Liver (tissue), 9 donors: ENCODE data around the gene EMP2. TPM values are rescaled to one million over a fixed set of nuclear protein-coding genes. Genes with fewer than 3 reads are reported as not detected.
A peak's percentile ranks its signal among the peaks of the same experiment; 100 is the strongest.

ENCODE experiments used
- DNase-seq: peaks from one replicate; pipeline ENCODE4 v3.0.0-alpha.2; 2017; ENCODE audit warnings: low spot score
- H3K27ac ChIP-seq, 2 donors: one replicate each; pipeline ENCODE4 v1.7.0; 2013; ENCODE audit warnings: inconsistent platforms in 2 of 2, low read length in 2 of 2, control low read depth in 1 of 2, low read depth in 1 of 2, mild to moderate bottlenecking in 1 of 2
- H3K27me3 ChIP-seq, 4 donors: one replicate each; pipeline versions ENCODE4 v1.6.1 to v1.7.0; 2013; ENCODE audit warnings: low read length in 3 of 4, inconsistent platforms in 1 of 4, mild to moderate bottlenecking in 1 of 4, moderate library complexity in 1 of 4; ENCODE audit not compliant: control insufficient read depth in 4 of 4, insufficient read depth in 4 of 4
- H3K36me3 ChIP-seq, 4 donors: one replicate each; pipeline versions ENCODE4 v1.6.1 to v1.7.0; 2013; ENCODE audit warnings: low read length in 3 of 4, mild to moderate bottlenecking in 3 of 4, low read depth in 1 of 4, moderate library complexity in 1 of 4; ENCODE audit not compliant: control insufficient read depth in 4 of 4, insufficient read depth in 3 of 4
- H3K4me1 ChIP-seq, 4 donors: one replicate each; pipeline versions ENCODE4 v1.6.1 to v1.7.0; 2013; ENCODE audit warnings: low read length in 3 of 4, mild to moderate bottlenecking in 3 of 4, moderate library complexity in 1 of 4; ENCODE audit not compliant: control insufficient read depth in 4 of 4, insufficient read depth in 4 of 4
- H3K4me3 ChIP-seq, 3 donors: one replicate each; pipeline versions ENCODE4 v1.6.1 to v1.7.0; 2013; ENCODE audit warnings: low read length in 3 of 3, control low read depth in 1 of 3, low read depth in 1 of 3, mild to moderate bottlenecking in 1 of 3
- H3K9ac ChIP-seq, 2 donors: one replicate each; pipeline ENCODE4 v1.7.0; 2013; ENCODE audit warnings: low read length in 2 of 2, mild to moderate bottlenecking in 2 of 2, moderate library complexity in 2 of 2, control low read depth in 1 of 2, low read depth in 1 of 2
- H3K9me3 ChIP-seq, 4 donors: one replicate each; pipeline versions ENCODE4 v1.6.1 to v1.7.0; 2013; ENCODE audit warnings: low read length in 3 of 4; ENCODE audit not compliant: control insufficient read depth in 4 of 4
- CTCF ChIP-seq: fragments of 150-350 bp; IDR thresholded peaks from 2 replicates; pipeline ENCODE4 v1.5.1; 2017; ENCODE audit warnings: improper control_type of control experiment, low read depth, low read length; ENCODE audit not compliant: missing input control
- EGR1 ChIP-seq, 2 donors: IDR thresholded peaks; 2 replicates each; pipeline ENCODE4 v1.6.1; 2016 to 2018; ENCODE audit warnings: antibody characterized with exemption in 2 of 2, low read depth in 2 of 2
- FOXA1 ChIP-seq: IDR thresholded peaks from 2 replicates; pipeline ENCODE4 v1.6.1; 2016; ENCODE audit warnings: antibody characterized with exemption
- FOXA2 ChIP-seq: IDR thresholded peaks from 2 replicates; pipeline ENCODE4 v1.6.1; 2016; ENCODE audit warnings: antibody characterized with exemption
- GABPA ChIP-seq, 2 donors: IDR thresholded peaks in 1 of 2; conservative IDR thresholded peaks in 1 of 2; 2 replicates each; pipeline ENCODE4 v1.6.1; 2016; ENCODE audit warnings: antibody characterized with exemption in 2 of 2, mild to moderate bottlenecking in 1 of 2, moderate library complexity in 1 of 2
- HNF4A ChIP-seq, 2 donors: conservative IDR thresholded peaks; 2 replicates each; pipeline ENCODE4 v1.6.1; 2016; ENCODE audit warnings: antibody characterized with exemption in 2 of 2, mild to moderate bottlenecking in 2 of 2
- HNF4G ChIP-seq: IDR thresholded peaks from 2 replicates; pipeline ENCODE4 v1.6.1; 2016; ENCODE audit warnings: antibody characterized with exemption
- JUND ChIP-seq, 2 donors: IDR thresholded peaks; 2 replicates each; pipeline ENCODE4 v1.6.1; 2016; ENCODE audit warnings: antibody characterized with exemption in 2 of 2
- NR2F2 ChIP-seq: IDR thresholded peaks from 2 replicates; pipeline ENCODE4 v1.6.1; 2016; ENCODE audit warnings: antibody characterized with exemption
- RAD21 ChIP-seq, 2 donors: IDR thresholded peaks; 2 replicates each; pipeline ENCODE4 v1.6.1; 2016; ENCODE audit warnings: antibody characterized with exemption in 2 of 2, mild to moderate bottlenecking in 2 of 2
- REST ChIP-seq: IDR thresholded peaks from 2 replicates; pipeline ENCODE4 v1.6.1; 2016; ENCODE audit warnings: antibody characterized with exemption, mild to moderate bottlenecking
- RXRA ChIP-seq, 2 donors: IDR thresholded peaks; 2 replicates each; pipeline ENCODE4 v1.6.1; 2017 to 2018; ENCODE audit warnings: antibody characterized with exemption in 2 of 2, mild to moderate bottlenecking in 1 of 2
- SP1 ChIP-seq: IDR thresholded peaks from 2 replicates; pipeline ENCODE4 v1.6.1; 2018; ENCODE audit warnings: antibody characterized with exemption, mild to moderate bottlenecking
- TAF1 ChIP-seq: conservative IDR thresholded peaks from 2 replicates; pipeline ENCODE4 v1.6.1; 2016; ENCODE audit warnings: antibody characterized with exemption, mild to moderate bottlenecking
- YY1 ChIP-seq: IDR thresholded peaks from 2 replicates; pipeline ENCODE4 v1.6.1; 2016; ENCODE audit warnings: antibody characterized with exemption, mild to moderate bottlenecking
- ZBTB33 ChIP-seq: IDR thresholded peaks from 2 replicates; pipeline ENCODE4 v1.6.1; 2016; ENCODE audit warnings: antibody characterized with exemption
- WGBS: extraction: QIAGEN DNeasy Blood & Tissue Kit; methylation state at CpG from one replicate; pipeline ENCODE4 v1.1.7; 2013; 5-methylcytosine and 5-hydroxymethylcytosine counted together
- polyA plus RNA-seq, 2 donors: library from polyadenylated mRNA; stranded (reverse) in 1 of 2; unstranded in 1 of 2; fragments of 200-250 nt in 1 of 2; fragments of >200 nt in 1 of 2; fragmentation: Nextera tagmentation in 1 of 2; extraction: Ambion mirVana in 1 of 2; gene quantifications; one replicate each; pipeline versions ENCODE4 v1.2.1 to v1.2.3, GENCODE V29; 2013 to 2015
- total RNA-seq, 2 donors: library from RNA; depleted of rRNA; stranded (reverse); fragments of >200 nt; gene quantifications; one replicate each; pipeline ENCODE4 v1.2.3, GENCODE V29; 2014
- TF ChIP-seq, protein P1 (sequence below): IDR thresholded peaks from 2 replicates; pipeline ENCODE4 v1.6.1; 2016; ENCODE audit warnings: antibody characterized with exemption
- TF ChIP-seq, protein P2 (sequence below): IDR thresholded peaks from 2 replicates; pipeline ENCODE4 v1.6.1; 2016; ENCODE audit warnings: antibody characterized with exemption
- donor health status: healthy.
- donor health status: healthy.
- donor health status: healthy.
- donor health status: healthy.
- donor health status: healthy.

EMP2 gene
- total and polyA plus RNA-seq, 4 donors = 6.2 to 138 (median 66.7) TPM

DNA sequence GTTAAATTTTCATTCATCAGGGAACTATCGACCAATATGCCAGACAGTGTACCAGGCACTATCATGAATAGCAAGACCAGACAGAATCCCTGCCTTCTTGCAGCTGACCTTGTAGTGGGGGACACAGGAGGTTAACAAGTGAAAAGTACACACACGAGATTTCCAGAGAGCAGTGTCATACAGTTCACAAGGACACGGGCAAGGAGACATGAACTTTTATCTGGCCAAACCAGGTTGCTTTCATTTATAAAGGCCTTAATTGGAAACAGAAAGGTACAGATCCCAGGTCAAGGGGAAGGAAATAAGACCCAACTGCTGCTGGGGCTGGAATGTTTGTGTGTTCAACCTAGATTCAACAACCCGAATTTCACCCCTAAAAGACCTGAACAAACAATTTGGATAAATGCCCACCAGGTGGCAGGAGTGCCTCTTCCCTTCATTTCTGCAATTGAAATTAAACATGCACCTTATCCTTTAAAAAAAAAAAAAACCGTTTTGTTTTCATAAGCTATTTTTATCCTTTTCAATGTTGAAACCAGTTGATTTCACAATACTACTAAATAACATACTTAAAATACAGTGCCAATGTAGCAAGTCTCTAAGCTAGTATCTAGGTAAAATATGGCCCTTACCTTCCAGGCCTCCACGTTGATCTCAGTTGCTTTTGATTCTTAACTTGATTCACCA lies 65.9 kb downstream of the EMP2 start:
- Histone ChIP-seq H3K27ac (peak overlapping the region; percentile 83 to 87), H3K9me3 (no peaks in the 10 kb centered on the region), H3K36me3 (no peaks in the 10 kb centered on the region), H3K27me3 (no peaks in the 10 kb centered on the region), H3K4me1 (peaks cover 8 to 32% (median 16%) of the 10 kb centered on the region in 4 donors), H3K9ac (peak overlapping the region; percentile 15 to 82), H3K4me3 (no peak overlapping the region)
- DNase-seq = peak; percentile 44
- TF ChIP-seq, protein P1, sequence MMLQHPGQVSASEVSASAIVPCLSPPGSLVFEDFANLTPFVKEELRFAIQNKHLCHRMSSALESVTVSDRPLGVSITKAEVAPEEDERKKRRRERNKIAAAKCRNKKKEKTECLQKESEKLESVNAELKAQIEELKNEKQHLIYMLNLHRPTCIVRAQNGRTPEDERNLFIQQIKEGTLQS = peak; percentile 16
- TF ChIP-seq TAF1 (peak; percentile 31), RAD21 (IDR thresholded peaks at IDR 0.05) (peak; percentile 91 to 96), CTCF (peak; percentile 85), NR2F2 (peak; percentile 37), FOXA1 (no peak), YY1 (no peak), SP1 (peak; percentile 87), ZBTB33 (peak; percentile 67), EGR1 (IDR thresholded peaks at IDR 0.05; ENCODE audit: low read depth in 2 of 2) (no peak), RXRA (IDR thresholded peaks at IDR 0.05) (peak; percentile 78 to 88), FOXA2 (peak; percentile 7), JUND (IDR thresholded peaks at IDR 0.05) (peak; percentile 50 to 70), REST (peak; percentile 26), HNF4G (peak; percentile 24), HNF4A (conservative IDR thresholded peaks at IDR 0.05) (peak; percentile 65 to 67), GABPA (IDR thresholded peaks at IDR 0.05 in 1 of 2, conservative IDR thresholded peaks at IDR 0.05 in 1 of 2) (peak in 1 of 2 donors; percentile 37)
- TF ChIP-seq, protein P2, sequence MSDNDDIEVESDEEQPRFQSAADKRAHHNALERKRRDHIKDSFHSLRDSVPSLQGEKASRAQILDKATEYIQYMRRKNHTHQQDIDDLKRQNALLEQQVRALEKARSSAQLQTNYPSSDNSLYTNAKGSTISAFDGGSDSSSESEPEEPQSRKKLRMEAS = peak; percentile 61
- WGBS = 12% methylated on average over 6 of the region's 6 CpGs
